ENCODE measurements around the gene CCNK.

DNA sequence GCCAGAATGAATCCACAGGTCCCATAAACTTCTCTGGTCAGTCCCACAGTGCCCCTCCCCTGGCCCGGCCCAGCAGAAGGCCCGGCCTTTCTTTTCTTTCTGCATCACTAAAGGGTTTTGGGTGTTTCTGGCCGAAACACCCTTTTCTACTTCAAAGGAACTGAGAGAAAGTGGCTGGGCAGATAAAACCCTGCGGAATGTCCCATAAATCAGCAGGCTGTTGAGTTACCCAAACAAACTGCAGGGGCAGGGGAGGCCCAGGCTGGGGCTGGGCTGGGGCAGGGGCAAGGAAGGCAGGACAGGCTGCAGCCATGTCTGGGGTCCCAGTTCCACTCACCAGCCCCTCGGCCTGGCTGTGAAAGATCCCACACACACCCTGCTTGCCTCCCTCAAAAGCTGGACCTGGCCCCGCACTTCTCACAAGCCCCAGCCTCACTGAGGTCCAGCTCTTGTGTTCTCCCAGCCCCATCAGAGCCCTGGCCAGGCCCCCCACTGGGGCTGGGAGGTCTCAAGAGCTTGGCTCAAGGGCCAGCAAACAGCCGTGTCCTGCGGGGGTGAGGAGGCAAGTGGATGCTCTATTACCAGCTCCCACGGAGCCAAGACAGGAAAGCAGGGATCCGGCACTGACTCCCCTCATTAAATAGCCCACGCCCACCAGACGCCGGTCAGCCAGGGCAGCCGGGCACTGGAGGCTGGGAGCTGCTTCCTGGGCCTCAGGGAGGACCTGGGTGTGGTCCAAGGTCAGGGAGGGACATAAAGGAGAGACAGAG lies 41.9 kb downstream of the CCNK start:
- TF ChIP-seq POLR2AphosphoS5 (IDR thresholded peaks at IDR 0.05; ENCODE audit: low read depth, low read length) (no peak), TAF1 (IDR thresholded peaks at IDR 0.05; ENCODE audit: borderline replicate concordance, insufficient read depth, low read length) (no peak)
- TF ChIP-seq, protein P1, sequence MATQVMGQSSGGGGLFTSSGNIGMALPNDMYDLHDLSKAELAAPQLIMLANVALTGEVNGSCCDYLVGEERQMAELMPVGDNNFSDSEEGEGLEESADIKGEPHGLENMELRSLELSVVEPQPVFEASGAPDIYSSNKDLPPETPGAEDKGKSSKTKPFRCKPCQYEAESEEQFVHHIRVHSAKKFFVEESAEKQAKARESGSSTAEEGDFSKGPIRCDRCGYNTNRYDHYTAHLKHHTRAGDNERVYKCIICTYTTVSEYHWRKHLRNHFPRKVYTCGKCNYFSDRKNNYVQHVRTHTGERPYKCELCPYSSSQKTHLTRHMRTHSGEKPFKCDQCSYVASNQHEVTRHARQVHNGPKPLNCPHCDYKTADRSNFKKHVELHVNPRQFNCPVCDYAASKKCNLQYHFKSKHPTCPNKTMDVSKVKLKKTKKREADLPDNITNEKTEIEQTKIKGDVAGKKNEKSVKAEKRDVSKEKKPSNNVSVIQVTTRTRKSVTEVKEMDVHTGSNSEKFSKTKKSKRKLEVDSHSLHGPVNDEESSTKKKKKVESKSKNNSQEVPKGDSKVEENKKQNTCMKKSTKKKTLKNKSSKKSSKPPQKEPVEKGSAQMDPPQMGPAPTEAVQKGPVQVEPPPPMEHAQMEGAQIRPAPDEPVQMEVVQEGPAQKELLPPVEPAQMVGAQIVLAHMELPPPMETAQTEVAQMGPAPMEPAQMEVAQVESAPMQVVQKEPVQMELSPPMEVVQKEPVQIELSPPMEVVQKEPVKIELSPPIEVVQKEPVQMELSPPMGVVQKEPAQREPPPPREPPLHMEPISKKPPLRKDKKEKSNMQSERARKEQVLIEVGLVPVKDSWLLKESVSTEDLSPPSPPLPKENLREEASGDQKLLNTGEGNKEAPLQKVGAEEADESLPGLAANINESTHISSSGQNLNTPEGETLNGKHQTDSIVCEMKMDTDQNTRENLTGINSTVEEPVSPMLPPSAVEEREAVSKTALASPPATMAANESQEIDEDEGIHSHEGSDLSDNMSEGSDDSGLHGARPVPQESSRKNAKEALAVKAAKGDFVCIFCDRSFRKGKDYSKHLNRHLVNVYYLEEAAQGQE (IDR thresholded peaks at IDR 0.05; ENCODE audit: insufficient read depth in 1 of 2, low read depth in 2 of 2, low read length in 2 of 2) = no peak

Measured in PFSK-1 (cell line).